HEK293 (cell line): Measurements from ENCODE around the gene GPX8.
A peak's percentile ranks its signal among the peaks of the same experiment; 100 is the strongest.

Experiments
- PRDM1 ChIP-seq: fragments of 450-650 bp; formaldehyde crosslinking; IDR thresholded peaks from 2 replicates; pipeline ENCODE4; 2016; ENCODE audit warnings: missing biosample characterization, missing genetic modification characterization
- SETDB1 ChIP-seq: IDR thresholded peaks from one replicate; pipeline ENCODE4 v1.6.1; 2017; ENCODE audit warnings: mild to moderate bottlenecking, low read length, moderate library complexity, mixed read lengths; ENCODE audit not compliant: insufficient read length
- SP2 ChIP-seq: fragments of 450-650 bp; formaldehyde crosslinking; IDR thresholded peaks from 2 replicates; pipeline ENCODE4 v1.5.1; 2016; ENCODE audit warnings: missing biosample characterization, missing genetic modification characterization
- ZBTB11 ChIP-seq: fragments of 450-650 bp; formaldehyde crosslinking; conservative IDR thresholded peaks from 2 replicates; pipeline ENCODE4 v1.5.1; 2016; ENCODE audit warnings: low read depth, missing biosample characterization, missing genetic modification characterization
- ZBTB8A ChIP-seq: fragments of 450-650 bp; formaldehyde crosslinking; IDR thresholded peaks from 2 replicates; pipeline ENCODE4 v1.5.1; 2016; ENCODE audit warnings: missing biosample characterization, missing genetic modification characterization
- ZFP37 ChIP-seq: fragments of 450-650 bp; formaldehyde crosslinking; IDR thresholded peaks from 2 replicates; pipeline ENCODE4 v1.5.1; 2016; ENCODE audit warnings: missing biosample characterization, missing genetic modification characterization
- ZNF114 ChIP-seq: fragments of 450-650 bp; formaldehyde crosslinking; IDR thresholded peaks from 2 replicates; pipeline ENCODE4 v1.5.0; 2017; ENCODE audit warnings: missing biosample characterization, missing genetic modification characterization
- ZNF146 ChIP-seq: fragments of 450-650 bp; formaldehyde crosslinking; IDR thresholded peaks from 2 replicates; pipeline ENCODE4 v1.5.1; 2016; ENCODE audit warnings: missing biosample characterization, missing genetic modification characterization
- ZNF214 ChIP-seq: fragments of 450-650 bp; formaldehyde crosslinking; IDR thresholded peaks from 2 replicates; pipeline ENCODE4 v1.5.1; 2017; ENCODE audit warnings: missing biosample characterization, mild to moderate bottlenecking, missing genetic modification characterization, borderline replicate concordance
- ZNF266 ChIP-seq: fragments of 450-650 bp; formaldehyde crosslinking; IDR thresholded peaks from 2 replicates; pipeline ENCODE4 v1.5.1; 2016; ENCODE audit warnings: missing biosample characterization, missing genetic modification characterization, low read depth
- ZNF350 ChIP-seq: fragments of 450-650 bp; formaldehyde crosslinking; IDR thresholded peaks from 2 replicates; pipeline ENCODE4 v1.5.0; 2017; ENCODE audit warnings: missing biosample characterization, mild to moderate bottlenecking, missing genetic modification characterization
- ZNF366 ChIP-seq: fragments of 450-650 bp; formaldehyde crosslinking; conservative IDR thresholded peaks from 2 replicates; pipeline ENCODE4 v1.5.1; 2016; ENCODE audit warnings: missing biosample characterization, missing genetic modification characterization
- ZNF518A ChIP-seq: fragments of 450-650 bp; formaldehyde crosslinking; conservative IDR thresholded peaks from 2 replicates; pipeline ENCODE4 v1.5.1; 2016; ENCODE audit warnings: low read depth, missing biosample characterization, missing genetic modification characterization
- ZNF521 ChIP-seq: fragments of 450-650 bp; formaldehyde crosslinking; IDR thresholded peaks from 2 replicates; pipeline ENCODE4 v1.5.1; 2017; ENCODE audit warnings: missing biosample characterization, mild to moderate bottlenecking, missing genetic modification characterization
- ZNF561 ChIP-seq: fragments of 450-650 bp; IDR thresholded peaks from 2 replicates; pipeline ENCODE4 v1.5.1; 2018; ENCODE audit warnings: missing biosample characterization, missing genetic modification characterization, borderline replicate concordance
- ZNF843 ChIP-seq: fragments of 450-650 bp; formaldehyde crosslinking; IDR thresholded peaks from 2 replicates; pipeline ENCODE4 v1.5.1; 2016; ENCODE audit warnings: missing biosample characterization, missing genetic modification characterization
- ZSCAN16 ChIP-seq: fragments of 450-650 bp; formaldehyde crosslinking; IDR thresholded peaks from 2 replicates; pipeline ENCODE4 v1.5.1; 2016; ENCODE audit warnings: missing biosample characterization, missing genetic modification characterization
- TF ChIP-seq, protein P1 (sequence below): fragments of 450-650 bp; formaldehyde crosslinking; IDR thresholded peaks from 2 replicates; pipeline ENCODE4 v1.5.1; 2017; ENCODE audit warnings: missing biosample characterization, missing genetic modification characterization
- TF ChIP-seq, protein P2 (sequence below): fragments of 450-650 bp; formaldehyde crosslinking; IDR thresholded peaks from 2 replicates; pipeline ENCODE4 v1.5.1; 2016; ENCODE audit warnings: missing biosample characterization, missing genetic modification characterization
- TF ChIP-seq, protein P3 (sequence below): fragments of 450-650 bp; formaldehyde crosslinking; IDR thresholded peaks from 2 replicates; pipeline ENCODE4 v1.5.0; 2017; ENCODE audit warnings: missing biosample characterization, missing genetic modification characterization, borderline replicate concordance
- TF ChIP-seq, protein P4 (sequence below): fragments of 450-650 bp; formaldehyde crosslinking; optimal IDR thresholded peaks from 2 replicates; pipeline ENCODE3; 2016; ENCODE audit warnings: missing biosample characterization, mild to moderate bottlenecking, missing genetic modification characterization

GPX8 gene

DNA sequence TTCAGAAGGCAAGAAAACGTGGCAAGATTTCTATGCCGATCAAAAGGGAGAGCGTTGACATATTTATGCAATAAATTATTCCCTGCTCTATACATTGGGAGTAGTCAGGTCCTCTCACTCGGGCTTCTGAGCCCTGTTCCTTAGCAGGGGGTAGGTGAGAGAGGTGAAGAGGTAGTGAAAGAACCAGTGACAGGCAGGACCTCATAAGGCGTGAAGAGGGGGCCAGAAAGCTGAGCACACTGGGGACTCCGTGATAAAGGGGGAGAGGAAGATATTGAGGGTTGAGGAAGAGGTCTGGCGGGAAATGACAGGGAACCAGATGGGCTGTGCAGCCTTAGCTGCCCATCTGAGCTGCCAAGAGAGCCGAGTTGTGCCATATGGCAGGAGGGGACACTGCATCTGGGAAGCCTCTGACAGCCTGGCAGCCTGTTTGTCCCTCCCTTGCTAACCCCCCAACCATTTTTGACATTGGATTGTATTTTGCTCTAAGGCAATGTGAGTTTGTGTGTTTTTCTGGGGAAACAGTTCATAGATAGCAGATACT, 13.8 kb downstream of the GPX8 start (continued):
- TF ChIP-seq ZNF518A (tag by site-specific recombination) (no peak), ZNF146 (no peak), ZBTB8A (peak; percentile 46; the same call in 1 of the 2 replicates), ZNF350 (tag by site-specific recombination) (no peak), ZSCAN16 (no peak), ZNF843 (tag by site-specific recombination) (no peak), SETDB1 (no peak), ZNF114 (tag by site-specific recombination) (no peak), ZBTB11 (tag by site-specific recombination) (no peak), SP2 (tag by site-specific recombination) (no peak), ZNF521 (tag by site-specific recombination) (no peak), PRDM1 (tag by site-specific recombination) (peak; percentile 63; the same call in 1 of the 2 replicates), ZNF266 (no peak), ZNF214 (tag by site-specific recombination) (no peak), ZFP37 (tag by site-specific recombination) (no peak), ZNF561 (tag by site-specific recombination) (0 out of 2 replicates have a peak, but pooled peaks have one; percentile 12), ZNF366 (tag by site-specific recombination) (0 out of 2 replicates have a peak, but pooled peaks have one; percentile 10)
- TF ChIP-seq, protein P1, sequence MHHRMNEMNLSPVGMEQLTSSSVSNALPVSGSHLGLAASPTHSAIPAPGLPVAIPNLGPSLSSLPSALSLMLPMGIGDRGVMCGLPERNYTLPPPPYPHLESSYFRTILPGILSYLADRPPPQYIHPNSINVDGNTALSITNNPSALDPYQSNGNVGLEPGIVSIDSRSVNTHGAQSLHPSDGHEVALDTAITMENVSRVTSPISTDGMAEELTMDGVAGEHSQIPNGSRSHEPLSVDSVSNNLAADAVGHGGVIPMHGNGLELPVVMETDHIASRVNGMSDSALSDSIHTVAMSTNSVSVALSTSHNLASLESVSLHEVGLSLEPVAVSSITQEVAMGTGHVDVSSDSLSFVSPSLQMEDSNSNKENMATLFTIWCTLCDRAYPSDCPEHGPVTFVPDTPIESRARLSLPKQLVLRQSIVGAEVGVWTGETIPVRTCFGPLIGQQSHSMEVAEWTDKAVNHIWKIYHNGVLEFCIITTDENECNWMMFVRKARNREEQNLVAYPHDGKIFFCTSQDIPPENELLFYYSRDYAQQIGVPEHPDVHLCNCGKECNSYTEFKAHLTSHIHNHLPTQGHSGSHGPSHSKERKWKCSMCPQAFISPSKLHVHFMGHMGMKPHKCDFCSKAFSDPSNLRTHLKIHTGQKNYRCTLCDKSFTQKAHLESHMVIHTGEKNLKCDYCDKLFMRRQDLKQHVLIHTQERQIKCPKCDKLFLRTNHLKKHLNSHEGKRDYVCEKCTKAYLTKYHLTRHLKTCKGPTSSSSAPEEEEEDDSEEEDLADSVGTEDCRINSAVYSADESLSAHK (tag by site-specific recombination), result no peak
- TF ChIP-seq, protein P2, sequence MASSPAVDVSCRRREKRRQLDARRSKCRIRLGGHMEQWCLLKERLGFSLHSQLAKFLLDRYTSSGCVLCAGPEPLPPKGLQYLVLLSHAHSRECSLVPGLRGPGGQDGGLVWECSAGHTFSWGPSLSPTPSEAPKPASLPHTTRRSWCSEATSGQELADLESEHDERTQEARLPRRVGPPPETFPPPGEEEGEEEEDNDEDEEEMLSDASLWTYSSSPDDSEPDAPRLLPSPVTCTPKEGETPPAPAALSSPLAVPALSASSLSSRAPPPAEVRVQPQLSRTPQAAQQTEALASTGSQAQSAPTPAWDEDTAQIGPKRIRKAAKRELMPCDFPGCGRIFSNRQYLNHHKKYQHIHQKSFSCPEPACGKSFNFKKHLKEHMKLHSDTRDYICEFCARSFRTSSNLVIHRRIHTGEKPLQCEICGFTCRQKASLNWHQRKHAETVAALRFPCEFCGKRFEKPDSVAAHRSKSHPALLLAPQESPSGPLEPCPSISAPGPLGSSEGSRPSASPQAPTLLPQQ, result no peak
- TF ChIP-seq, protein P3, sequence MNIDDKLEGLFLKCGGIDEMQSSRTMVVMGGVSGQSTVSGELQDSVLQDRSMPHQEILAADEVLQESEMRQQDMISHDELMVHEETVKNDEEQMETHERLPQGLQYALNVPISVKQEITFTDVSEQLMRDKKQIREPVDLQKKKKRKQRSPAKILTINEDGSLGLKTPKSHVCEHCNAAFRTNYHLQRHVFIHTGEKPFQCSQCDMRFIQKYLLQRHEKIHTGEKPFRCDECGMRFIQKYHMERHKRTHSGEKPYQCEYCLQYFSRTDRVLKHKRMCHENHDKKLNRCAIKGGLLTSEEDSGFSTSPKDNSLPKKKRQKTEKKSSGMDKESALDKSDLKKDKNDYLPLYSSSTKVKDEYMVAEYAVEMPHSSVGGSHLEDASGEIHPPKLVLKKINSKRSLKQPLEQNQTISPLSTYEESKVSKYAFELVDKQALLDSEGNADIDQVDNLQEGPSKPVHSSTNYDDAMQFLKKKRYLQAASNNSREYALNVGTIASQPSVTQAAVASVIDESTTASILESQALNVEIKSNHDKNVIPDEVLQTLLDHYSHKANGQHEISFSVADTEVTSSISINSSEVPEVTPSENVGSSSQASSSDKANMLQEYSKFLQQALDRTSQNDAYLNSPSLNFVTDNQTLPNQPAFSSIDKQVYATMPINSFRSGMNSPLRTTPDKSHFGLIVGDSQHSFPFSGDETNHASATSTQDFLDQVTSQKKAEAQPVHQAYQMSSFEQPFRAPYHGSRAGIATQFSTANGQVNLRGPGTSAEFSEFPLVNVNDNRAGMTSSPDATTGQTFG (tag by site-specific recombination), result no peak
- TF ChIP-seq, protein P4, sequence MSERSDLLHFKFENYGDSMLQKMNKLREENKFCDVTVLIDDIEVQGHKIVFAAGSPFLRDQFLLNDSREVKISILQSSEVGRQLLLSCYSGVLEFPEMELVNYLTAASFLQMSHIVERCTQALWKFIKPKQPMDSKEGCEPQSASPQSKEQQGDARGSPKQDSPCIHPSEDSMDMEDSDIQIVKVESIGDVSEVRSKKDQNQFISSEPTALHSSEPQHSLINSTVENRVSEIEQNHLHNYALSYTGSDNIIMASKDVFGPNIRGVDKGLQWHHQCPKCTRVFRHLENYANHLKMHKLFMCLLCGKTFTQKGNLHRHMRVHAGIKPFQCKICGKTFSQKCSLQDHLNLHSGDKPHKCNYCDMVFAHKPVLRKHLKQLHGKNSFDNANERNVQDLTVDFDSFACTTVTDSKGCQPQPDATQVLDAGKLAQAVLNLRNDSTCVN (tag by site-specific recombination), result no peak
